Left cardiac atrium (tissue), 4 donors: Measurements from ENCODE around the gene STRA8. TPM values are rescaled to one million over a fixed set of nuclear protein-coding genes. Genes with fewer than 3 reads are reported as not detected.
A peak's percentile ranks its signal among the peaks of the same experiment; 100 is the strongest.
"Not testable (repeated sequence)": the region's sequence is repeated elsewhere in the genome, so short reads cannot be mapped to it uniquely, and the experiment has no call there.

Source experiments
- ATAC-seq, 2 donors: fragments of 200-7000 bp; cut with Tn5 transposase; one replicate each; pipeline ENCODE4 v1.9.1; 2020; ENCODE audit warnings: mild to moderate bottlenecking in 2 of 2, moderate library complexity in 2 of 2
- DNase-seq: peaks from one replicate; pipeline ENCODE4 v3.0.0-alpha.2; 2020
- intact Hi-C, 2 donors: fragments of 100-400 bp; cut with DNase I; formaldehyde crosslinking; loops; one replicate each; pipeline versions ENCODE4 v1.14.1 to v1.15.1; 2022 to 2023
- total RNA-seq, 2 donors: library from RNA; stranded (reverse); fragmentation: NEBNext Ultra II Directional; extraction: Animal tissue kit (Norgen Biotek cat#: 25700); gene quantifications; one replicate each; pipeline ENCODE4 v1.2.1, GENCODE V29; 2021
- donor health status: DM: no; HTN: yes; CAD: no.
- donor health status: DM: no; HTN: yes; CAD: no; lungs with severe emphysema.
- donor health status: DM: yes; HTN: yes; CAD: no.
- donor health status: Dilated cardiomyopathy.

The STRA8 gene
- total RNA-seq, 2 donors from 2014 or later, result not detected

- ATAC-seq (peak in 1 of 2 donors; percentile 20), DNase-seq (no peak)
- intact Hi-C loops, result no loop called here
These were observed 32.8 kb upstream of the STRA8 start for GRCh38 chr7:135200821-135201331.

- ATAC-seq (no peak), DNase-seq (no peak)
- intact Hi-C loops, result no loop called here
These were observed 32.3 kb upstream of the STRA8 start for GRCh38 chr7:135201350-135201749.

GRCh38 chr7:135204341-135204749 lies 29.3 kb upstream of the STRA8 start:
- ATAC-seq, result peak in 1 of 2 donors; percentile 30
- intact Hi-C loops, result no loop called here
- peak; percentile 60 for DNase-seq

- intact Hi-C loops, result no loop called here
- DNase-seq, result no peak
- no peak for ATAC-seq
These were observed 28.8 kb upstream of the STRA8 start for GRCh38 chr7:135204876-135205275.

- intact Hi-C loops, result no loop called here
- ATAC-seq, result no peak
- DNase-seq, result no peak
These were observed 27.8 kb upstream of the STRA8 start for GRCh38 chr7:135205850-135206249.

GRCh38 chr7:135206941-135207391 lies 26.7 kb upstream of the STRA8 start:
- ATAC-seq (no peak), DNase-seq (no peak)
- intact Hi-C loops, result no loop called here

GRCh38 chr7:135207406-135208101 lies 26.1 kb upstream of the STRA8 start:
- intact Hi-C loops, result no loop called here
- ATAC-seq, result no peak

GRCh38 chr7:135208102-135208793 lies 25.4 kb upstream of the STRA8 start:
- DNase-seq, result no peak
- ATAC-seq, result no peak
- intact Hi-C loops, result no loop called here

More at GRCh38 chr7:135207406-135208101, 26.1 kb upstream of the STRA8 start:
- no peak for DNase-seq

GRCh38 chr7:135209225-135209834 lies 24.3 kb upstream of the STRA8 start:
- intact Hi-C loops, result no loop called here
- ATAC-seq, result no peak
- no peak for DNase-seq

- DNase-seq (no peak), ATAC-seq (peak in 1 of 2 donors; percentile 4)
- intact Hi-C loops, result no loop called here
These were observed 22.8 kb upstream of the STRA8 start for GRCh38 chr7:135210888-135211178.

- DNase-seq, result peak; percentile 95
- intact Hi-C loops, result no loop called here
These were observed 22.3 kb upstream of the STRA8 start, which contains the start of gene WDR91 for GRCh38 chr7:135211179-135211945. Gene WDR91 (minus strand): TSS chr7:135211526. CDS start chr7:135211502, 24 bp downstream.

GRCh38 chr7:135211946-135212685 lies 21.5 kb upstream of the STRA8 start:
- intact Hi-C loops, result not testable (repeated sequence)
- peak; percentile 48 for DNase-seq
- peak; percentile 19 to 25 for ATAC-seq

More at GRCh38 chr7:135211179-135211945, 22.3 kb upstream of the STRA8 start, which contains the start of gene WDR91:
- peak; percentile 98 to 99 for ATAC-seq

- intact Hi-C loops, result no loop called here
- no peak for DNase-seq
- ATAC-seq, result no peak
These were observed 19.8 kb upstream of the STRA8 start for GRCh38 chr7:135213831-135214230.

GRCh38 chr7:135215180-135215579 lies 18.5 kb upstream of the STRA8 start:
- no peak for ATAC-seq
- intact Hi-C loops, result no loop called here
- no peak for DNase-seq

GRCh38 chr7:135215698-135216097 lies 17.9 kb upstream of the STRA8 start:
- DNase-seq (no peak), ATAC-seq (no peak)
- intact Hi-C loops, result no loop called here

GRCh38 chr7:135217645-135218509 lies 15.8 kb upstream of the STRA8 start:
- ATAC-seq (no peak), DNase-seq (no peak)
- intact Hi-C loops, result no loop called here

GRCh38 chr7:135224027-135224426 lies 9.6 kb upstream of the STRA8 start:
- ATAC-seq, result no peak
- intact Hi-C loops, result no loop called here

GRCh38 chr7:135231686-135232085 lies 2.0 kb upstream of the STRA8 start:
- DNase-seq (no peak), ATAC-seq (no peak)
- intact Hi-C loops, result no loop called here

More at GRCh38 chr7:135224027-135224426, 9.6 kb upstream of the STRA8 start:
- DNase-seq, result no peak
